Hematopoietic multipotent progenitor cell (in vitro differentiated cells): ENCODE measurements around the gene NOTO. TPM values are rescaled to one million over a fixed set of nuclear protein-coding genes. Genes with fewer than 3 reads are reported as not detected.

Source experiments
- DNase-seq, 3 donors: peaks; one replicate each; pipeline ENCODE4 v3.0.0-alpha.2; 2011 to 2015; ENCODE audit warnings: low read depth in 2 of 3, low spot score in 2 of 3
- total RNA-seq: library from RNA; depleted of rRNA; stranded (reverse); fragments of >200 nt; gene quantifications from one replicate; pipeline ENCODE4 v1.2.3, GENCODE V29; 2012

NOTO gene
- total RNA-seq, 1 donor, result not detected

DNA sequence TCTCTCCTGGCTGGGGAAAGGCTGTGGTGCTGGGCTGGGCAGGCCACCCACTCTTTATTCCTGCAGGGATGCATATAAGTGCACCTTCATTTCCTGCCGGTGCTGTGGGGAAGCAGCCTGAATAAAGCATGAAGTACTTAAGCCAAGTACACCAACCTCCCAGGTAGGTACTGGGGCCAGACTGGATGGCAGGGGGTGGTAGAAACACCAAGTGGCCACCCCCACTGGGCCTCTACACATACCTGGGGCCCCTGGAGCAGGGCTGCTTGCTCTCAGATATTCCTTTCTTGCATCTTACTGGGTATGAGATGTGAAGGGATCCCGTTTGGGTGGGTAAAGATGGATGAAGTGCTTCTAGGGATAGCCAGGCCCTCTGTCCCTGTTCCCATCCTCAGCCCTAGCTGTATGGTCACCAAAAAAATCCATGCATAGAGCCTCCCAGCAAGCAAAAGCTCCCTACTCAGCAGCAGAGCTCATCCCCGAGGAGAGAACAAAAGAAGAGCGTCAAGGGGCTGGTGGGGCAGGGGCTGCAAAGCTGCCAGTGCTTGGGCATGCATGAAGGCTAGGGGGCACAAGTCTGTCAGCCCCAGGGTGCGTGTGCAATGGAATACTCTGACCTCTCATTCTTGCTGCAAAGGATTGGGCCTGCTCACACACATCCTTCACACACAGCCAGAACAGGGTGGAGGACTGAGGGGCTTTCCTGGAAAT lies 53.7 kb downstream of the NOTO start:
- DNase-seq, result no peak

- DNase-seq, result no peak
These were observed 54.2 kb downstream of the NOTO start for GRCh38 chr2:73256618-73256922.

- DNase-seq, result no peak
These were observed 54.6 kb downstream of the NOTO start for GRCh38 chr2:73257021-73257420.

GRCh38 chr2:73257425-73258125 lies 55.2 kb downstream of the NOTO start:
- peak in 1 of 3 donors; percentile 34 for DNase-seq

DNA sequence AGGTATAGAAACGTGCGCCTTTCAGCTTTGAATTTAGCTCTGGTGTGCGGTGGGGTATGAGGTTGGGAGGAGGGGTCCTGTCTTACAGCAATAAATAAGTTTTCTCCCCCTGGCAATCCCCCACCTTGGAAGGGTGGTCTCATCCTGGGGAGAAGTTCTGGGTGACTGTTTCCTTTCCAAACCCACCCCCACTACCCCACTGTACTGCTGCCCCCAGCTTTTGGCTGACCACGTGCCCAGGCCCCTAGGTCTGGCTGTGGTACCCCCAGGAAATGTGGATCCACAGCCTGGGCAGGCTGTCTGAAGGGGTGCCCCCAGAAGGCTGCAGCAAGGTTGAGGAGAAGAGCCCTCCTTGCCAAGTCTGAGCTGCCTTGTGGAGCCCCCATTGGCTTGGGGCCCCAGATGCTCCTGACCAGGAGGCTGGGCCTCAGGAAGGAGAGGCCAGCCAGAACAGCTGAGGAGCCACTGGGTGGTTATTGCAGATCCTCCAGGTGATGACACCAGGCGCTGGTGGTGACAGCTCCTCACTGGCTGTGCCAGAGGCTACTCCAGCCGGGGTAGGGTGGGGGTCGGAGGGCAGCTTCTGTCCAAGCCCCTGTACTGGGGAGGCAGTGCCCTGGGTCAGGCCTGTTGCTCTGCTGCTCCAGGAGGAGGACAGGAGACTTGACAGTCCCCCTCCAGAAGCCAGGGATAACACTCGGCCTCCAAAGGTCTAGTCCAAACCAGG lies 56.0 kb downstream of the NOTO start:
- DNase-seq, result no peak

GRCh38 chr2:73258913-73259215 lies 56.5 kb downstream of the NOTO start:
- DNase-seq, result no peak

GRCh38 chr2:73259276-73259675 lies 56.9 kb downstream of the NOTO start:
- no peak for DNase-seq

DNA sequence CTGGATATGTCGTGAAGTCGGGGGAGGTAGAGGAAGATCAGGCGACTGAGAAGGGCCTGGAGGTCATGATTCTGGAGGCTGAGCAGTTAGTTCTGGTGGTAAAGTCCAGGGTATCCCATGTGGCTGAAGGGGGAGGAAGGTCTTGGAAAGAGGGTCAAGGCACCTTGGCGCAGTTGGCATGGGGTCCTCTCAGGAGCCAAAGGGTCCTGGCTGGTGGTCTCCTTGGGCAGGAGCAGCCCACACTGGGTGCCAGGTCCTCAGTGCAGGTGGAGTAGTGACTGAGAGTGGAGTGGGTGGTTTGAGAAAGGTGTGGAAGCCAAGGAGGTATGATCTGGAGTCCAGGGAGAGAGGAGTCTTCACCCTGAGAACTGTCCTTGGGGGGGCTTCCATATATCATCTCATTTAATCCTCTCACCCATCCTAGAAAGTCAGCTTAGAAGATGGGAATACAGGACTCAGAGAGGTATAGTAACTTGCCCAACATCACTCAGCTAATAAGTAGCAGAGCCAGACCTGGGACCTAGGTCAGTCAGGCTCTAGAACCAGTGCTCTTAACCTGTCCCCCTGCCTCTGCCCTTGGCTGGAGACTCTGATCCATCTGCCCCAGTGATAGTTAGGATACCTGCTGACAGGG lies 57.4 kb downstream of the NOTO start:
- no peak for DNase-seq

DNA sequence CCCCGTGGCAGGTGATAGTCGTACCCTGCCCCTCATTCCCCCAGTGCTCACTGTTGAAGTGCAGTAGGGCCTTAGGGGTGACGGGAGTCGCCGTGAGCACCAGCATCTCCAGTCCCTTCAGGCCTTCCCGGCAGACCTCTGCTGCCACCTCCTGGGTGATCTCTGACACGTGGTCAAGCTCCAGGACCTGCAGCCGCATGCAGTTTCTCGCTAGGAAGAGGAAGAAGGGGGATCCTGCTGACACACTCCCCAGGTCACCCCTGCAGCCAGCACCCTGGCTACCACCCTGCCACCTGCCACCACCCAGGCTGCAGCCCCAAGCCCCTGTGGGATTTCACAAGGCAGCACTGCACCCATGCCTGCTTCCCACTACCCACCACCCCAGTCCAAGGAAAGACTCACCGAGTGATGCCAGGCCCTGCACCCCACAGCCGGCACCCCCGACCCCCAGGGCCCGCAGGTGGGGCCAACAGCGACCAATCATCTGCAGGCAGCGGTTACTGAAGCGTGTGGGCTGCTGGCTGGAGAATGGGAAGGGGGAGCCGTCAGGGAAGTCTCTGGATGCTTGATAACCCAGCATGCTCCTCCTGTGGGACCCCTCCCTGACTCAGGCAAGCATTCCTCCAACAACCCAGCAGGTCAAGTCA lies 58.1 kb downstream of the NOTO start:
- peak in 2 of 3 donors; percentile 24 to 41 for DNase-seq

Other genes starting within 250 kb of the NOTO start
- gene SFXN5, start 130.9 kb upstream of the NOTO start, total RNA-seq, result 28.8 TPM
- gene RAB11FIP5, start 89.6 kb upstream of the NOTO start, total RNA-seq, result 4.3 TPM
- gene SMYD5, start 11.7 kb downstream of the NOTO start, total RNA-seq, result 23.7 TPM
- 12.1 TPM for gene PRADC1, start 30.7 kb downstream of the NOTO start, total RNA-seq
- 211 TPM for gene CCT7, start 31.7 kb downstream of the NOTO start, total RNA-seq
- gene FBXO41, start 81.9 kb downstream of the NOTO start, total RNA-seq, result 10.5 TPM
- gene EGR4, start 91.0 kb downstream of the NOTO start, total RNA-seq, result 0.54 TPM
- gene ALMS1, start 183.3 kb downstream of the NOTO start, total RNA-seq, result 18.3 TPM